Memory B cell (primary cell): ENCODE results near the gene BNC2.
"Not testable (repeated sequence)": the region's sequence is repeated elsewhere in the genome, so short reads cannot be mapped to it uniquely, and the experiment has no call there.

Source experiments
- ATAC-seq: fragments of 150-1000 bp; cut with Tn5 transposase; 2 replicates; pipeline ENCODE4 v1.10.0; 2021; ENCODE audit warnings: low read depth, mild to moderate bottlenecking, moderate library complexity
- DNase-seq, 2 donors: peaks; one replicate each; pipeline ENCODE4 v3.0.0; 2022; ENCODE audit warnings: low spot score in 2 of 2
- H3K27ac Mint-ChIP-seq: one replicate; pipeline ENCODE4 v1.8.0; 2022; ENCODE audit warnings: mild to moderate bottlenecking, moderate library complexity, mixed read lengths
- H3K27me3 Mint-ChIP-seq: one replicate; pipeline ENCODE4 v1.8.0; 2022; ENCODE audit warnings: mixed read lengths
- H3K36me3 Mint-ChIP-seq: one replicate; pipeline ENCODE4 v1.8.0; 2022; ENCODE audit warnings: mild to moderate bottlenecking, mixed read lengths
- H3K4me1 Mint-ChIP-seq: one replicate; pipeline ENCODE4 v1.8.0; 2022; ENCODE audit warnings: mixed read lengths
- H3K4me3 Mint-ChIP-seq: one replicate; pipeline ENCODE4 v1.8.0; 2022; ENCODE audit warnings: mild to moderate bottlenecking, moderate library complexity, mixed read lengths
- H3K9me3 Mint-ChIP-seq: one replicate; pipeline ENCODE4 v1.8.0; 2022; ENCODE audit warnings: mixed read lengths

Gene BNC2

DNA sequence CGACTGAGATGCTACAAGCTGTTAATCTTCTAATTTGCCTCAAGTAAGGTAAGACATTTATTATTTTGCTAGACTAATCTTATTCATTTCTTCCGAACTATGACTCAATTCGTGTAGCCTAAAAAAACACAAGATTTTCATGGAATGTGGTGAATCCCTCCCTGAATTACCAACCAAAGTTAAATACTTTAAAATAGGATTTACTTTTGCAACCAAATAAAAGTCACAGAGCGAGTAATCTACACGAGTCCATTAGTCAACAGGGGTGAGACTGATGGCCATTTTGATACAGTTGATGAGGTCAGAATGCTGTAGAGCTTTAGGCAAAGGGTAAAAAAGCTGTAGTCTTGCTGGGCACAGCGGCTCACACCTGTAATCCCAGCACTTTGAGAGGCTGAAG is 13.1 kb upstream of the BNC2 start:
- no peak overlapping the region for H3K27ac Mint-ChIP-seq
- H3K4me3 Mint-ChIP-seq: no peak overlapping the region
- no peaks in the 10 kb centered on the region for H3K4me1 Mint-ChIP-seq
- ATAC-seq (no peak), DNase-seq (no peak)
- H3K27me3 Mint-ChIP-seq: no peaks in the 10 kb centered on the region
- no peaks in the 10 kb centered on the region for H3K36me3 Mint-ChIP-seq
- peaks cover 9% of the 10 kb centered on the region for H3K9me3 Mint-ChIP-seq

DNA sequence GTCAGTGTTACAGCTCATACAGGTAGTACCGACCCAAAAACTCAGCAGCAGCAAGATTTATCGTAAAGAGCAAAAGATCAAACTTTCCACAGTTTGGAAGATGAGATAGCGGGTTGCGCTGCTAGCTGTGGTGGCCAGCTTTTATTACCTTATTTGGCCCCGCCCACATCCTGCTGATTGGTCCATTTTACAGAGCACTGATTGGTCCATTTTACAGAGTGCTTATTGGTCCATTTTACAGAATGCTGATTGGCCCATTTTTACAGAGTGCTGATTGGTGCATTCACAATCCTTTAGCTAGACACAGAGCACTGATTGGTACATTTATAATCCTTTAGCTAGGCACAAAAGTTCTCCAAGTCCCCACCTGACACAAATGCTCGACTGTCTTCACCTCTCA is 12.0 kb upstream of the BNC2 start:
- not testable (repeated sequence) for H3K4me1 Mint-ChIP-seq, ATAC-seq, H3K4me3 Mint-ChIP-seq, H3K9me3 Mint-ChIP-seq, H3K27me3 Mint-ChIP-seq, H3K36me3 Mint-ChIP-seq, H3K27ac Mint-ChIP-seq, DNase-seq

DNA sequence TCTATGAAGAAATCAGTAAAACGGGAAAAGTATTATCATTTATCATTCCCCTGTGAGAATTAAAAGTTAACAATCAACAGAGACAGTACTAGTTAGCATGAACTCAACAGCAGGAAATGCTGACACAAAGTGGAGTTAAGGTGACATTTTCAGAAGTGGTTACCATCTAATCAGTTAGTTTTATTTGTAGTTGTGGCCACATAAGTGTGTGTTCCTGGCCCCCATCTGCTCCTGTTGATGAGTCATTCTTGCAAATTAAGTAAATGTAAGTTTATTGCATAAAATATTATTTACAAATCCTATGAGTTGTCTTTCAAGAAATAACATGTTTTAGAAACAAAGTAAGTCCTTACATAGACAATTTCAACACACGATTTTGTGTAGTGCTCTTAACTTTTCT is 8.9 kb upstream of the BNC2 start:
- Mint-ChIP-seq H3K36me3 (no peaks in the 10 kb centered on the region), H3K9me3 (peaks cover 7% of the 10 kb centered on the region), H3K27ac (no peak overlapping the region), H3K27me3 (no peaks in the 10 kb centered on the region), H3K4me3 (no peak overlapping the region), H3K4me1 (no peaks in the 10 kb centered on the region)
- ATAC-seq (no peak), DNase-seq (no peak)

DNA sequence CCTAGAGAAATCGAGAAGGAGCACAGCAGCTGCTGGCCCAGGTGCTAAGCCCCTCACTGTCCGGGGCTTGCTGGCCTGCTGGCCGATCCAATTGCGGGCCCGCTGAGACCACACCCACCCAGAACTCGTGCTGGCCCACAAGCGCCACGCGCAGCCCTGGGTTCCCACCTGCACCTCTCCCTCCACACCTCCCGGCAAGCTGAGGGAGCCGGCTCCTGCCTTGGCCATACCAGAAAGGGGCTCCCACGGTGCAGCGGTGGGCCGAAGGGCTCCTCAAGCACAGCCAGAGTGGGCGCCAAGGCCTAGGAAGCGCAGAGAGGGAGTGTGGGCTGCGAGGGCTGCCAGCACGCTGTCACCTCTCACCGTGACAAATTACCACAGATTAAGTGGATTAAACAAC is 6.8 kb upstream of the BNC2 start:
- H3K27ac Mint-ChIP-seq: no peak overlapping the region
- peaks cover 4% of the 10 kb centered on the region for H3K27me3 Mint-ChIP-seq
- ATAC-seq: no peak
- no peaks in the 10 kb centered on the region for H3K4me1 Mint-ChIP-seq
- no peak for DNase-seq
- no peak overlapping the region for H3K4me3 Mint-ChIP-seq
- H3K36me3 Mint-ChIP-seq: no peaks in the 10 kb centered on the region
- peaks cover 6% of the 10 kb centered on the region for H3K9me3 Mint-ChIP-seq

DNA sequence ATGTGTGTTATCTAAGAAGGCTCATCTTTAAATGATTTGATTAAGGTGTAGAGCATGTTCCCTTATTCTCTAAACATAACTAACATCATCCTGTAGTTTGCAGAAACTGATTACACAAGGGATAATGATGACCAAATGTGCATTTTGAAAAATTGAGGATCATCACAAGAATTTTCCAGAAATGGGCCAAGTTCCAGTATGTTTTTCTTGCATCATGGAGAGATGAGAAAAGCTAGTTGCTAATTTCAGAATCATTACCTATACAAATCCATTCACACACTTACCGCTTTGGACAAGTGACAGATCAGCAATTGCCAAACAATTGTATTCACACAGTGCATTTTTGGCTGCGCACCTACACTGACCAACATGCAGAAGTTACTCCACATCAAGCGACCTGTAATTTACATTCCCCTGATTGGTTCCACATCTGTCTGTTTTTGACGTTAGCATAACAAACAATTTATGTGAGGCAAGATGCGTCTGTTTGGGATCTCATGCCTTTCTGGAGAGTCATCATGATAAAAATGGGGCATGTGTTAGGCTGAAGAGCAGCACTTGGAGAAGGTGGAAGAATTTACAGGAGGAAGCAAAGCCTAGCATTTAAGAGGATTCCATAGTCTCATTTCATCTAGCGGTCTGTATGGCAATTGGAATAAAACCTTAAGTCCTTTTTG is 2.8 kb upstream of the BNC2 start:
- no peaks in the 10 kb centered on the region for H3K4me1 Mint-ChIP-seq
- DNase-seq: no peak
- peaks cover 2% of the 10 kb centered on the region for H3K36me3 Mint-ChIP-seq
- peaks cover 11% of the 10 kb centered on the region for H3K27me3 Mint-ChIP-seq
- H3K27ac Mint-ChIP-seq: no peak overlapping the region
- no peaks in the 10 kb centered on the region for H3K9me3 Mint-ChIP-seq
- ATAC-seq: no peak
- H3K4me3 Mint-ChIP-seq: no peak overlapping the region

DNA sequence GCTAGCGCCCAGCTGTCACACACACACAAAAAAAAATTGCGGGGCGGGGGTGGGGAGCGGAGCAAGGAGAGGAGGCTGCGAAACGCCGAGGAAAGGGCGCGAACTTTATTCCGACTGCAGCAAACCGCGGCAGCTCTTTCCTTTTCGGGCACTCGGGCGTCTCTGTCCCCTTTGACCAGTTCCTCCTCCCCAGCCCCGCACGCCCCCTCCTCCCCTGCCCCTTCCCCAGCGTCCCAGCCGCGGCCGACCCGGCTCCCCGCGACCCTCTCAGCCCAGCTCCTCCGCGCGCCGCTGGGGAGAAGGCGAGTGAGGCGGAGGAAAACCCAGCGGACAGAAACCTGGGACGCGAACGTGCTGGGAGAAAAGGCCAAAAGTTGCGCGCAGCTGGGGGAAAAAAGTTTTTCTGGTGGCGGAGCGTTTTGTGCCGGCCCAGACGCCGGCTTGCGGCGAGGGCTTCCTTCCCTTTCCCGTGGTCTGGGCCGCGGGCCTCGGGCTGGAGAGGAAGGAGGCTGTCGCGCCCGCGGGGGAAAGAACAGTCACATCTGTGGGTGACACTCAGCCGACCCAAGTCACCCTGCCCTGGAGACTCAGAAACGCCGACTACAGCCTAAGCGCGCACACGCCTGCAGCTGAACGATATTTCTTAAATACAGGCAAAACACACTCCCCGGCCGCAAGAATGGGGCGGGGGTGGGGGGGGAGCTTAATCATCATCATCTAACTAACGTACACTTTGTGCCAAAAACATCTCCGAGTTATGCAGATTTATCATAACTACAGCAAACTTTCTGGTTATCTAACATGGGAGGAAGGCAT is 1.1 kb upstream of the BNC2 start:
- ATAC-seq (no peak), DNase-seq (no peak)
- H3K4me3 Mint-ChIP-seq: no peak overlapping the region
- peaks cover 11% of the 10 kb centered on the region for H3K27me3 Mint-ChIP-seq
- H3K9me3 Mint-ChIP-seq: no peaks in the 10 kb centered on the region
- no peak overlapping the region for H3K27ac Mint-ChIP-seq
- no peaks in the 10 kb centered on the region for H3K4me1 Mint-ChIP-seq
- peaks cover 2% of the 10 kb centered on the region for H3K36me3 Mint-ChIP-seq

DNA sequence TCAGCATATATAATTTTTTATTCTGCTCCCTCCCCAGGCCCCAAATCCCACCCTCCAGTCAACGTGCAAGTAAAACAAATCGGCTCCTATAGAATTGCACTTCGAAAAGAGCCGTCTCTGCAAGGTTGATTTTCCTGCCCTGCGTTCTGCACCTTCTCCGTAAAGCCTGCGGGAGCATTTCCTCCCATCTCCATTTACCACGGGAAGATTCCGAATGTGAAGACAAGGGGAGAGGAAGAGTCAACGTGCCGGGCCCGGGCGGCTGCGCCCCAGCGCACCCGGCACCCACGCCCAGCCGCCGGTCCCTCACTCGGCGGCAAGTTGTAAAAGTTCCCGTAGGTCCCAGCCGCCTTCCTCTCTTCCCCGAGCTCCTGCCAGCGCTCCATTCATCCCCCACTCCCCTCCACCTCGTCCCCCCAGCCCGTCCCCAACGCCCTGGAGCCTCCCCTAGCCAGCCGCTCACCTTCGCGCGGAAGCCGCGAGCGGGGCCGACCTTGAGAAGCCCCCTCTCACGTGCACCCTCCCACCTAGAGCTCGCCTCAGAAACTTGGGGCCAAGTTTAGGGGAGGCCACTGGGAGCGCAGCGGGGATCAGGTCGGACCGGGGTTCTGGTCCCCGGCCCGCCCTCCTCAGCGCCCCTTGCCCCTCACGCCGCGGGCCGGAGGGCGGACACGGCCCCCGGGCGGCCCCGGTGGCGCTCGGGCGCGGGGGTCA is 431 bp downstream of the BNC2 start:
- H3K27ac Mint-ChIP-seq: no peak overlapping the region
- no peaks in the 10 kb centered on the region for H3K4me1 Mint-ChIP-seq
- peaks cover 11% of the 10 kb centered on the region for H3K27me3 Mint-ChIP-seq
- H3K9me3 Mint-ChIP-seq: no peaks in the 10 kb centered on the region
- H3K36me3 Mint-ChIP-seq: peaks cover 2% of the 10 kb centered on the region
- DNase-seq: no peak
- H3K4me3 Mint-ChIP-seq: no peak overlapping the region
- ATAC-seq: no peak

DNA sequence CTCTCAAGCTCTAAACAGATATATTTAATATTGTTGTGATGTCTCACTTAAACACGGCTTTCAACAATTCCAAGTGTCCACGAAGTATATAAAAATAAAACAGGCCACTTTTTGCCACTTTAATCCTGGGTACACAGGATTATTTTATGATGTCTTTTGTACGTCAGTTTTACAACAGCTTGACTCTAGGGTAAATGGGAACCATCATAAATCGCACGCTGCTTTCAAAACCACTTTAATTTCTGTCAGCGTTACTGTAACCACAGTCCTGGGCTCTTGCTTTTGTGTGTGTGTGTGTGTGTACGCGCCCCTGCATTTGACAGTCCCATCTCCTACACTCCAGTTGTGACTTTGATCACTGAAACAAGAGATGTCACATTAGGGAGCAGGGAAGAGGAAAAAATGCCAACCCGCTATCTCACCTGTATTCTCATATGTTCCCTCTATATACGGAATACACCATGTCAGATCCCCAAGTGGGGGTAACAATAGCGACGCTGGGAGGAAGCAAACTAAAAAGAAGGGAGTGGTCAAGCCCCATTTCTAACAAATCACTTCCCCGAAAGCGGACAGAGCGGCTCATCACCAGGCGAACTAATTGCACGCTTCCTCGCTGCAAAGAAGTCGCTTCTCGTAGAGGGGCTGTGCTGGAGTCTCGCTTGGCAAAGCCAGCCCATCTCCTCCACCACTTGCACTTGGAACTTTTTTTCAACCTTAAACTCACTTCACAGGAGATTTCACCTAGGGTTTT is 1.2 kb downstream of the BNC2 start:
- no peak for ATAC-seq
- Mint-ChIP-seq H3K27me3 (peaks cover 10% of the 10 kb centered on the region), H3K9me3 (no peaks in the 10 kb centered on the region), H3K27ac (no peak overlapping the region), H3K4me3 (no peak overlapping the region), H3K4me1 (no peaks in the 10 kb centered on the region), H3K36me3 (peaks cover 2% of the 10 kb centered on the region)
- DNase-seq: no peak

DNA sequence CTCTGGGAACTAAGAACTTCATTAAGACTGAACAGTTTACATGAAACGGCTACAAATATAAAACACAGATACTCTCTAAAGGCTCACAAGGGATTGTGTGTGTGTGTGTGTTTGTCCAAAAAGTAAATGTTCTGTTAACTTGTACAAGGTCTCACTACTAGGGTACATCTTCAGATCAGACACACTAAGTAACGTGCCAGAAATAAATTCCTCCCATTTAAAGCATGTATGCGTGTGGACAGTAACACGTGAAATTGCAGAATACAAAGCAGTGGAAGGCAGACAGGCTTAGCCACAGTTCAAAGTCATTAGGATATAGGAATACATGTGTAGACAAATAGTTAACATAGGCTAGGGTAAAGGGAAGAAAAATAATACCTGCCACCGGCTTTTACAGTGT is 1.8 kb downstream of the BNC2 start:
- no peak overlapping the region for H3K4me3 Mint-ChIP-seq
- ATAC-seq: no peak
- no peak for DNase-seq
- H3K36me3 Mint-ChIP-seq: peaks cover 2% of the 10 kb centered on the region
- no peaks in the 10 kb centered on the region for H3K9me3 Mint-ChIP-seq
- H3K27ac Mint-ChIP-seq: no peak overlapping the region
- H3K4me1 Mint-ChIP-seq: no peaks in the 10 kb centered on the region
- peaks cover 7% of the 10 kb centered on the region for H3K27me3 Mint-ChIP-seq

DNA sequence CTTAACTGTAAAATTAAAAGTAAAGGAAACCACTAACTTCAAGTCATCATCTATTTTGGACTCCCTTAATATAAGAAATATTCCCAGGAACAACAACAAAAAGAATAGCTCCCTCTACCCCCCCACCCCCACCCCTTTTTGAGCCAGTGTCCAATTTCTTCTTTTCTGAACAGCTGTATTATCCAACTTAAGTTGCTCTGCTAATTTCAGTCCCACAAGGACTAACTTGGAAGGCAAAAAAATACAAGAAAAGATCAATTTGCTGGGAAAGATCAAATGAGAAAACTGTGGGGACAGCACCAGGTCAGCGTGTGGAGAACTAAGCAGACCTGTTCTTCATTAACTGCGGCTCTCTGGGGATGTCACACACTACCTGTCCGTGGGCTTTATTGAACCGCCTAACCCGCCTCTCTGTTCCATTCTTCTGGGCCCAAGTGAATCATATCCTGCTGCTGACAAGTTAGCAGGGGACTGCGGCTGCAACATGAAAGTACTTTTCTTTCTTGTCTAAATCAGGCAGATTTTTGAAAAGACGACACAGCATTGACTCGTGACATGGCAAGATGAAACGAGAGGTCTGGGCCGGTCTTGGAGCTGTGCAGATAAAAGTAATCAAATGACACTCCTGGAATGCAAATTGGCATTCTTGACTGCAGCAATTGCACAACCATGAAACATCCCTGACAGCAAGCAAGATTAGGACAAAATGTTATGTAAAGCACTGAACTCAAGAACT is 2.7 kb downstream of the BNC2 start:
- Mint-ChIP-seq H3K4me1 (no peaks in the 10 kb centered on the region), H3K27me3 (peaks cover 7% of the 10 kb centered on the region), H3K36me3 (peaks cover 2% of the 10 kb centered on the region), H3K27ac (no peak overlapping the region), H3K4me3 (no peak overlapping the region), H3K9me3 (no peaks in the 10 kb centered on the region)
- ATAC-seq: no peak
- DNase-seq: no peak

DNA sequence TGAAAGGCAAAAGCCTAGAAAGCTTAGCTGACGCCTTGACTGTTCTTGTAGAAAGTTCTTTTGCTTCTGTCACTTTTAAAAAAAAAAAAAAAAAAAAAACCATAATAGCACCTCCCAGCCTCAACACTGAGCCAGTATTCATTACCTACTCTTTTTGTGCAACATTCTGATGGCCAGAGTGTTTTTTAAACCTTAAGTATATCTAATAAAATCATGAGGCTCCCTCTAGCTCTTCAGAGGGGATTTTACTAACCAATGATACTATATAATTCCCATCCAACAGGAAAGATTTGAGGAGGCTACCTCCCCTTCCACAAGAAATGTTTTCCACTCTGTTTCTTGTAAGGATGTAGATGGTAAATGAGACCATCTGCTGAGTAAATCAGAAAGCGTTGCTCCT is 3.9 kb downstream of the BNC2 start:
- Mint-ChIP-seq H3K36me3 (peaks cover 2% of the 10 kb centered on the region), H3K27me3 (peaks cover 7% of the 10 kb centered on the region), H3K9me3 (no peaks in the 10 kb centered on the region), H3K27ac (no peak overlapping the region), H3K4me1 (no peaks in the 10 kb centered on the region), H3K4me3 (no peak overlapping the region)
- no peak for ATAC-seq
- DNase-seq: no peak

DNA sequence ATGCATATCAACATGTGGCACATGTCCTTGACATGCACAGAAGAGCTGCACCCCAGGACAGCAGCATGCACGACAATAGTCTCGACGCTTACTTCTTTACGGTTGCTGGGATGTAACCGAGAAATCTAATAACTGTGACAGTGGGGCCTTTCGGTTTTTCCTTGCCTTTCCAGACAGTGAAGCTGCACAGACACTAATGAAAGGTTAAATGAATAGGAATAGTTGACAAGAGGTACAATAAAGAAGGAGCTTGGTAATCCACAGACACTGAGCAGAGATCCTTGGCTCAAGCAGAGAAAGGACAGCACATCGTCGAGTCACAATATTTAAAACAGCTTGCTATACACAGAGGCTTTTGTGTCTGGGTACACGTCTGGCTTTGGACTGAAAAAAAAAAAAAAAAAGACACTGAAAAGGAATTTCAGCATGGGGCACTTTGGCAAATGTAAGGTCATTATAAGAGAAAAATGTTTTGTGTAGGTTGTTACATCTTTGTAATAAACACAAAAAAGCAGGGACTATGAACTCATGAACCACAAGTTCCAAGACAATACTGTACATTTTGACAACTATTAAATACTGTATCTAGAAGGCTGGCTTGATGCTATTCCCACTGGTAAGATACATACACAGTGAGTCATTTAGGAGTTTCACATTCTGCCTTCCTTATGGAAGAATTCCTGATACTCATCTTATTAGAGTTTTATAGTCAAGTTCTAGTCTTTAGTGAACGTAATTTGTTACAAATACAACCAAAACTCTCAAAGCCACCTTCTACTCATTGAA is 5.6 kb downstream of the BNC2 start:
- H3K4me3 Mint-ChIP-seq: no peak overlapping the region
- no peak overlapping the region for H3K27ac Mint-ChIP-seq
- DNase-seq (no peak), ATAC-seq (no peak)
- peaks cover 4% of the 10 kb centered on the region for H3K27me3 Mint-ChIP-seq
- no peaks in the 10 kb centered on the region for H3K4me1 Mint-ChIP-seq
- H3K36me3 Mint-ChIP-seq: no peaks in the 10 kb centered on the region
- H3K9me3 Mint-ChIP-seq: no peaks in the 10 kb centered on the region

DNA sequence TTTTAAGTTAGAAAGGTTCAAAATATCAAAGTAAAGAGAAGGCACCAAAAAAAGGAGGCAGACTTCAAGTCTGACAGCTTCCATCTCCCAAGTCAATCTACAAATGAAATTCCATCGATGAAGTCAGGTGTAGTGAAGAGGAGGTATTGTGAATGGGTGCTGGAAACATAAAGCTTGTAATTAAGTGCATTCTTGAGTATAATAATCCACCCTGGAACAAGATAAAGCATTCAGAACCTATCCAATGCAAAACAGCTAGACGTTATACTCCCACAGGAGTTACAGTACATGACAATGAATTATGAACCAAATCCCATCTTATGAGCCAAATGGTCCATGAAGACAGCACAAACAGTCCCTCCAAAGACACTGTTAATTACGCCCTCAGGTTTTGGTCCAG is 22.3 kb downstream of the BNC2 start:
- ATAC-seq (no peak), DNase-seq (no peak)
- Mint-ChIP-seq H3K9me3 (peaks cover 1% of the 10 kb centered on the region), H3K27me3 (no peaks in the 10 kb centered on the region), H3K27ac (no peak overlapping the region), H3K4me1 (no peaks in the 10 kb centered on the region), H3K4me3 (no peak overlapping the region), H3K36me3 (no peaks in the 10 kb centered on the region)
